Measurements from ENCODE around the gene MZB1.

The MZB1 gene, protein sequence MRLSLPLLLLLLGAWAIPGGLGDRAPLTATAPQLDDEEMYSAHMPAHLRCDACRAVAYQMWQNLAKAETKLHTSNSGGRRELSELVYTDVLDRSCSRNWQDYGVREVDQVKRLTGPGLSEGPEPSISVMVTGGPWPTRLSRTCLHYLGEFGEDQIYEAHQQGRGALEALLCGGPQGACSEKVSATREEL

DNA sequence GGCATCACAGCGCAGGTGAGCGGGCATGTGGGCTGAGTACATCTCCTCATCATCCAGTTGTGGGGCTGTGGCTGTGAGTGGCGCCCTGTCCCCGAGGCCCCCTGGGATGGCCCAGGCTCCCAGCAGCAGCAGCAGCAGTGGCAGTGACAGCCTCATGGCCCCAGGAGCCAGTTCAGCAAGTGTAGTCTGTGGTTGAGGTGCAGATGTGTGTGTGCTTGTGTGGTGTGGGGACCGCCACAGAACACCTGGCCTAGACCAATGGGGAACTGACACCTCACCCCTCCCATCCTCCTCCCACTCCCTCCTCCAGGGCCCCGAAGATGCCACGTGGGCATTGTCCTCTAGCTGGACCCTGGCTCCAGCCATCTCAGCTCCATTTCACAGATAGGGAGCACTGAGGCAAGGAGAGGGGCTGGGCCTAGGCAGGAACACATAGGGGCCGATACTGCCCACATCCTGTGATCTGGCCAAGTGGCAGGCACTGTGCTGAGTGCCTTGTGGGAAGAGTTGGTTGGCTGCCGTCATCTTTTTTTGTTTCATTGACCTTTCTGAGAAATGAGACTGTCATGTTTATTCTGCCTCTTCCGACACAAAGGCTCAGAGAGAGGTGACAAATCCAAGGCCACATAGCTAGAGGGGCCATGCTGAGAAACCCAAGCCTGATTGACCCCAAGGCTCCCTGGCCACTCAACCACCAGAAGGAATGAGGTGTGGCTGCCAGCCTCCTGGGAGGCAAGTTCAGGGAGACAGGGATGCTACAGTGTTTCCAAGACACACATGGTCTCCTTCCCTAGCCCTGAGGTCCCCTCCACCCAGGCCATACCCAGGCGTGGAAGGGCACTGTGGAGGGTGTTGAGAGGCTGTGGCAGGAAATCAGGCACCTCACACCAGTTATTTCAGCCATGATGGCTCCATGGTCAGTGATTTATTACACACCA lies at the start of gene MZB1:
Gene MZB1, minus strand, starts transcription at position 213 of the 938 bp plus-strand sequence. Its CDS starts 57 bp downstream, at position 156.
- no peak for DNase-seq (ENCODE audit: low spot score)

DNA sequence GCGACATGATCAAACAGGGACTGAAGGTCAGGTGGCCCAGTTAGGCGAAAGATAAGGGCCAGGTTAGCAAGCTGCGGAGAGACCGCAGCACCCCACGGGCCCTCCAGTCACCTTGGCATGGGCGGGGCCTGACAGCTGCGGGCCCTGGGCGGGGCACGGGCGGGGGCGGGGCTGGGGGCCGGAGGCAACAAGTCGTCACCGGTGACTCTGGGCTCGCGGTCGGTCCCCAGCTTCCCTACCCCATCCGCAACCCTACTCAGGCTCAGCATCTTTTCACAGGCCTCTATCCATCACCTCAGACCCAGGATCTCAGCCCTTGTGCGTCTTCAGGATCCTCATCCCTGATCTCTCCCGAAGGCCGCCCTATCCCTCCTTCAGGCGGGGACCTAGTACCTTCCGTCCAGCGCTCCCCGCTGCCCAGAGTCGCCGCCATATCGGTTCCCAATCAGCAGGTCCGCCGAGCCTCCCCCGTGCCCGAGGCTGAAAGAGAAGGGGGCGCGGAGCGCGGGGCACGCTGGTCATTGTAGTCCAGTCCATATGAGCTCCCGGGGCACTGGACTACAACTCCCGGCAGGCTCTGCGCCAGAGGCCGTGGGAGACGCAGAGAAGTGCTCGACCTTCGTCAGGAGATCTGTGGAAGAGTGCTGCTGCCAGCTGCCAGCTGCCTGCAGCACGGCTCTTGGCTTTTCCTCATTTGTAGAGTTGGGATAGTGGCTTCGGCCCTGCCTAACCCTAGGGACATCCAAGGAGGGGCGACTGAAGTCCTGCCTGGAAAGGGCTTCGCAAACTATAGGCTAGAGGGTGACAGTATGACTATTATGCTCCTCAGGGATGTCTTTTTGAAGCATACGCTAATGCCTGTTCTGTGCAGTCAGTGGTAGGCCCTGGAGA lies 49.5 kb upstream of the MZB1 start, which contains the start of gene DNAJC18:
Gene DNAJC18, minus strand, starts transcription at position 513 of the 891 bp plus-strand sequence. Its CDS starts 80 bp downstream, at position 433.
- DNase-seq (ENCODE audit: low spot score) = peak; percentile 90

DNA sequence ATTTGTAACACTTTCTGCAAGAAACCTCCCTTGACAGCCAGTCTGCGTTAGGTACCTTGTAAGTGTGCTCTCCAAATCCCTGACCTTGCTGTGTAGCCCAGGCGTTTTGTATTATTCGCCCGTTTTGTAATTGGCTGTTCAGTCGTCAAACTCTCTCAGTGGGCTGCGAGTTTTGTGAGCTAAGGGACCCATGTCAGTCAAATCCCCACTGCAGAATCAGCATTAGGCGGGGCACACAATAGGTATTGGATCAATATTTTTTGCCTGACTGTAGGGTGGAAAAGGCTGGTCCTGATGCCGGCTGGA lies 48.9 kb upstream of the MZB1 start:
- no peak for DNase-seq (ENCODE audit: low spot score)

DNA sequence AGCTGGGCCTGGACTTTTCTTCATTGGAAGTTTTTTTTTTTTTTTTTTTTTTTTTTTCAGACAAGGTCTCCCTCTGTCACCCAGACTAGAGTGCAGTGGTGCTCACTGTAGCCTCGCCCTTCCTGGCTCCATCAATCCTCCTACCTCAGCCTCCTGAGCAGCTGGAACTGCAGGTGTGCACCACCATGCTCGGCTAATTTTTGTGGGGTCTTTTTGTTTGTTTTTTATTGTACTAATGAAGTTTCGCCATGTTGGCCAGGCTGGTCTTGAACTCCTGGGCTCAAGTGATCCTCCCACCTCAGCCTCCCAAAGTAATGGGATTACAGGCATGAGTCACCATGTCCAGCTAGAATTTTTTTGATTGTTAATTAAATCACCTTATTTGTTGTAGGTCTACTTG lies 46.0 kb upstream of the MZB1 start:
- no peak for DNase-seq (ENCODE audit: low spot score)

DNA sequence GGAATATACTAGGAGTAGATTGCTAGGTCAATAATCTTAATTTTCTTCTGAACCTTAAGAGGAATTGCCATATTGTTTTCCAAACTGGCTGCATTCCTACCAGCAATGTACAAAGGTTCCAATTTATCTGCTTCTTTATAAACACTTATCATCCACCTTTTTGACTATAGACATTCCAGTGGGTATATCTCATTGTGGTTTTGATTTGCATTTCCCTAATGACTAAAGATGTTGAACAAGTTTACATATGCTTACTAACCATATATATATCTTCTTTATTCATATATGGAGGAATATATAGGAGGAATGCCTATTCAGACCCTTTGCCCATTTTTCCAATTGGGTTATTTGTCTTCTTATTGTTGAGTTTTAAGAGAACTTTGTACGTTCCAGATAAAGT lies 42.0 kb upstream of the MZB1 start:
- no peak for DNase-seq (ENCODE audit: low spot score)

DNA sequence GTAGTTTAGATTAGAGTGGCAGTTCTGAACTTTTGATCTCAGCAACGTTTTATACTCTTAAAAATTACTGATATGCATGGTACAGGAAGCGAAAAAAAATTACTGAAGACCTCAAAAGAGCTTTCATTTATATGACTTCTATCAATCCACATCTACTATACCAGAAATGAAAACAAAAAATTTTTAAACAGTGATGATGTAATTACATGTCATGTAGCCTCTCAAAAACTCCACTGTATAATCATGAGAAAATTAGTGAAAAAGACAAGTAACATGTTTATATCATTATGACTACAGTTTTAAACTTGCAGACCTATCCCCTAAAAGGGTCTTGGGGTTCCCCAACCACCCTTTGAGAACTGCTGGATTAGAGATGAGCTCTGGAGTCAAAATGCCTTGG lies 40.3 kb upstream of the MZB1 start:
- no peak for DNase-seq (ENCODE audit: low spot score)

DNA sequence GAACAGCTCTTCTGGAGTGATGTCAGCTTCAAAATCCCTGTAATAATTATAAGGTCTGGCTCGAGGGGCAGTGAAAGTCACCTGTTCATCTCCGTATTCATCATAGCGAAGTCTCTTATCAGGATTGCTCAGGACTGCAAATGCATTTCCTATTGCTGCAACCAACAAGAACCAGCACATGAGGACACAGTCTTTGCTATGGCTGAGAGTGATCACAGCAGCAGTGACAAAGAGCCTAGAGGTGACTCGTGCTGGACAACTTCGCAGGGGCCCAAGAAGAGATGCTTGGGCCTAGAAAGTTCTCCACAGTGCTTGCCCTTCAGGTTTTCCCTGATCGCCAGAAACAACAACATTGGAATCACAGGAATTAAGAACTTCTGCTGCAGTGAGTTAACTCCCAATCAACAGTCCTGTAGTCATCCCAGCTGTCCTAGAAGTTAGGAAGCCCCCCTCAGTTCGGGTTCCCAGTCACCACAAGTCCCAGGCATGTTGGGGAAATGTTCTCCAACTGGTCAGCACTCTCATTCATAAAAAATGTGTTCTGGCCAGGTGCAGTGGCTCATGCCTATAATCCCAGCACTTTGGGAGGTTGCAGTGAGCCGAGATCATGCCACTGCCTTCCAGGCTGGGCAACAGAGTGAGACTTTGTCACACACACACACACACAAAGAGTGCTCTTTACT lies 36.6 kb upstream of the MZB1 start:
- DNase-seq (ENCODE audit: low spot score) = no peak

DNA sequence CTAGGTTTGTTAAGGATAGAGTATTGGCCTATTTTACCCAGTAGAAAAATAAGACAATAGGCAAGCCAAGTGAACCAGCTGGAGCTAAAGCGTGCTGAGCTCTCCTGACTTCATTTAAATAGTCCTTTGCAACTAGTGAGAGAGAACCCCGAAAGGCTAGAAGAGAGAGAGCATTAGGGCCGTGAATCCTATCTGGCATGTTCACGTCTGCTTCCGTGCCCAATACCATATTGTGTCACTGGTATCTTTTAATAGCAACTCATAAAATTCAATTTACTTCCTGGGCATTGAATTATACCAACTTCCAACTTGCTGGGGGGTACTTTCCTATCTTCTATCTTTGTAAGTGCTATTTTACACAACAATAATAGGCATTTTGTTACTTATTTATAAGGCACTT lies 35.8 kb upstream of the MZB1 start:
- DNase-seq (ENCODE audit: low spot score) = no peak

DNA sequence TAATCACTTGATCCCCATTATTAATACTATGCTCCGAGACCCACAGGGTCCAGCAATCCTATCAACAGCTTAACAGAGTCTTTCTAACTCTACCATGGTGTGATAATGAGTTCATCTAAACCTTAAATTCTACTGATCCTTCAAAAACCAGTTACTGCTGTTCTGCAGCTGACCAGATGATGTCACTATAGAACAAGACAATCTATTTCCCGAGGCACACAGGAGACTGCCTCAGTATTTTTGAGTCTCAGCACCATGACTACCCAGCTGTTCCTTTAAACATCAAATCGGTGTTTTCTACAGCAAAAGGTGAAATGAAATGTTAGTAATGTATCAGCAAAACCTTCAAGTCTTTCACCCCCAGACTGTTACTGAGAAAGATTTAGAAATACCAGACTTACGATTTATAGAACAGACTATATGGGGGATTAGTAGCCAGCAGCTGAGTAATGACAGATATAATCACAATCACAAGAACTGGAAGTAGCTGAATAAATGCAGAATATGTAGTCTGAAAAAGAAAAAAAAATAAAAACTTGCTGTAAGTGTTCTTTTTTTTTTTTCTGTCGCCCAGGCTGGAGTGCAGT lies 32.7 kb upstream of the MZB1 start:
- peak; percentile 84 for DNase-seq (ENCODE audit: low spot score)

DNA sequence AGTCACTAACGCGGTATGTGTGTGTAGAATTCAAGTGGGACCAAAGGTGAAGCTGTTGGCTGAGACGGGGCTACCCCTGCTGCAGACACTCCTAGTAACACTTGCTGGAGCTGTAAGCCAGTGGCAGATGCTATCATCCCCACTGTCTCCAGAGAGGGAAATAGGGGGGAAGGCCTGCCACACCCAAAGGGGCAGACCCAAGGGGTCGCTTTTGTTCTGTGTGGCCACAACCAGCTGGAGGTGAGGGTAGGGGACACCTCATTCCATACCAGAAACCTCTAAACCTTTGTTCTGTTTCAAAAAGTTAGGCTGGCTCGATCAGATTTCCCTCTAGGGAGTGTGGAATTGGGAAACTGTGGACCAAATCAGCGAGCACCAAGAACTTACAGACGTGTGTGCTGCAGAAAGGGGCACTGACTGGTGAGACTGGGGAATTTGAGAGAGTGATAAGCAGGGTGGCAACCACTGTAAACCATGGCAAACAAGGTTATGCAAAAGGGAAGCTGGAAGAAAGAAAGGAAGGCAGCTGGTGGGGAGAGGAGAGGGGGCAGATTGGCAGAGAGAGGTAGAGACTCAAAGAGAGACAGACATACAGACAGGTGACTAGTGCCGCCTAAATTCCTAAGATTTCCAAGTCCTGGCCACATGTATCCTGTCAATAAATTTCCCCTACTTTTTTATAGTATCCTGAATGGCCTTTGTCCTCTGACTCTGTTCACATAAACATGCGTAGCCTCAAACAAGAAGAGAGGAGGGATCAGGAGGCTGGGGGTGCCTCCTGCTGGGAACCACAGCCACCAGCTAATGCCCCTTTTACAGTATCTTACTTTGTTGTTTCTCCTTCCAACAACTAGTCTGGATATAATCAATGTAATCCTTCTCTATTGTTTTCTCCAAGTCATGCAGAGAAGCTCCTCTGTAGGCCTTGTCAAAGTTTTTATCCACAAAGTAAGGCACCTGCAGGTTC lies 29.8 kb upstream of the MZB1 start:
- DNase-seq (ENCODE audit: low spot score) = no peak

DNA sequence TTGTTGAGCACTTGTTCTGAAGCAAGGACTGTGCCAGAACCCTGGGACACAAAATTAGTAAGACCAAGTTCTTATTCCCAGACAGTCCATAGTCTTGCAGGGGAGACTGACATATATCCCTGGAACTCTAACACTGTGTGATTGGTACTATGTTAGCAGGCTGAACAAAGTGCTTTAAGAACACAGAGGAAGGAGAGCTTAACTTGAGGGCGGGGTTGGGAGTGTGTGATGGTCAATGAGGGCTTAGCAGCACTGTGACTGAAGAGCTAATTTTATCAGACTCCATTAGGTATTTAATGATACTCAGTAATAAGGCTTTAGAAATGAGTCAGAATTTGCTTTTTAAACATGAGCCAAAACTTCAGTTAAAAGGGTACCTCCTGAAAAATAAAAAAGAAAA lies 29.1 kb upstream of the MZB1 start:
- no peak for DNase-seq (ENCODE audit: low spot score)

DNA sequence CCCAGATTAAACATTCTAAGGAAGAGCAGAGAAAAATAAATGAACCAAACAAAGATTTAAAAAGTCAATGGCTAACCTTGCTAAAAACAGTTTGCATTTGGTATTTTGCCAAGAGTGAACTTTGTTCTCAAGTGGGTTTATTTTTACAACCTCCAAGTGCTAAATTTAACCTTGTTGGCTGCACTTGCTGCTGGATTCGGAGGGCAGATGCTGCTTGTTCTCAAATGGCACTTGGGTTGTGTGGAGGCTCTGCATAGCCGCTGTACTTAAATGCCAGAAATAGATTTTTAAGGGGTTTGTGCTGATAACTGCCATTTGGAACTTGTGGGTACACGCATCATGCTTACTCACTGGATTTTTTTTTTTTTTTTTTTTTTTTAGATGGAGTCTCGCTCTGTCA lies 27.5 kb upstream of the MZB1 start:
- DNase-seq (ENCODE audit: low spot score) = no peak

DNA sequence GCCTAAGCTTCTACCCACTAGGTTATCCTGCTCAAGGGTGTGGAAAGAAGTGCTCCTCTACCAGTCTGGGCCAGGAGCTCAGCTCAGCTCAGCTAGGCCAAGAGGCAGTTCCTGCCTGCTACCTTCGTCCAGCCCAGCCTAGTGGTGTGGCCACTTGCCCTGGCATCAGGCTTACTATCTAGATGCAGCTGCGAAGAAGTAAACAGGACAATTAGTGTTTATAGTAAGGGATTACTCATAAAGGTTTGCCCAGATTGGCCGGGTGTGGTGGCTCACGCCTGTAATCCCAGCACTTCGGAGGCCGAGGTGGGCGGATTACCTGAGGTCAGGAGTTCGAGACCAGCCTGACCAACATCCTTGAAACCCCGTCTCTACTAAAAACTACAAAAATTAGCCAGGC lies 26.9 kb upstream of the MZB1 start:
- no peak for DNase-seq (ENCODE audit: low spot score)

DNA sequence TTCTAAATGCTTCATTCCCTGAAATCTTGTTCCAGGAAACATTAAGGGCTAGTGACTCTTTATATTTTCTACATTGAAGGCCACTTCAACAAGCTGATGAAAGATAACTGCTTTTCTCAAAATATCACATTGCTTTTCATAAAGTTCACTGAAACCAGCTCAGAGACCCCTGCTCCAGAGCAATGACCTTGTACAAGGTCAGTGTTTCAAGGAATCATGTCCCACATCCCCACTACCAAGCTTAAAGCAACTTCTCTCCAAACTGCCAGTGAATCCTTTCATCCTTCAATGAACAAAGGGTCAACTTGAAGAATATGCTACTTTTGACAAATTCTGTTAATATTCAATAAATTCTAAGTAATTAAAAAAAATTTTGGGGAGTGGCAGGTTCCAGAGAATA lies 26.2 kb upstream of the MZB1 start:
- no peak for DNase-seq (ENCODE audit: low spot score)

DNA sequence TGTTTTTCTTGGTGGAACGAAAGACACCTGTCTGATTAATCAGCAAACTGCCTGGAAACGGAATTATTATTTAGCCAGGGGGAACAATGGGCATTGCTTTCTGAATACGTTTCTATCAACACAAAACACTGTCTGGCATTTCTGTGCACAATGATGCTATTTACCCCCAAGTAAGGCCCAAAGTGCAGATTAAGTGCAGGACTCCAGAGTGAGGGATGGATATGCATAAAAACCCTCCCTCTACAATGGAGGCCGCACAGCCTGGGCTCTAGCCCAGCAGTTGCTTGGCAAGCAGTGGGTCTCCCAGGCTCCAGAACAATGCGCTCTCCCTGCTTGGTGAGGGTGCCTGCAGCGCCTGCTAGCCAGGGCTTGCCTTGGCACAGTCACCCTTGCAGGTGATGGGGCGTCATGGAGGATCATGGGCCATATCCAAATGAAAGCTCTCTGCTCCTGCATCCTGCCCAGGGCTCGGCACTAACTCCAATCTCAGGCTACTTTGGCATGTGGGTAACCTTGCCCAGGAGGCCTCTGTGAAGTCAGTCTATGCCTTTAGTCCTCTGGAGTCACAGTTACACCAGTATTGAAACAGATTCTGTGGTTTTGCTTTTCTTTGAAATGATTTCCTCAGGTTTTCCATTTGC lies 25.6 kb upstream of the MZB1 start:
- no peak for DNase-seq (ENCODE audit: low spot score)

DNA sequence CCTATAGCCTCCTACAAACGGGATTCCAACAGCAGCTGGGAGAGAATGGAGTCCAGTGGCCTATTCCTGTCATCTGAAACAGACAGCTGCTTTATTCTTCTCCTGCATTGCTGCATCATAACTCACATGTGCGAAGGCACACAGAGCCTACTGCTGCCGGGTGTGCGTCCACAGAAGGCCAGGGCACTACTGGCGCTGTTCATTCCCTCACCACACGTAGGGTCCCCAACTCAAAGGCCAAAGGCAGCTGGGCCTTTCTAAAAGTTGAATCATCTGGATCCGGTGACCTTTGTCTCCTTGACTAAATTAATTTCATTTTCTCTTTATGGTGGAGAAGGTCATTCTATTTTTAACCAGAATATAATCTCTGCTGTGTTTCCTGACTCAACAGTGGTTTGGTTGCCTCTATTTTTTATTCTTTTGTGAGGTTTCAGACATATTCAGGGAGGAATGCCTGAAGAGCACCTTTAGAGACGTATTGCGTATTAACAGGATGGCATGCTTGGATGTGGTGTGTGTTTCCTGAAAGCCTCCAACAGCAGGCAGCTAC lies 24.9 kb upstream of the MZB1 start:
- DNase-seq (ENCODE audit: low spot score) = no peak

DNA sequence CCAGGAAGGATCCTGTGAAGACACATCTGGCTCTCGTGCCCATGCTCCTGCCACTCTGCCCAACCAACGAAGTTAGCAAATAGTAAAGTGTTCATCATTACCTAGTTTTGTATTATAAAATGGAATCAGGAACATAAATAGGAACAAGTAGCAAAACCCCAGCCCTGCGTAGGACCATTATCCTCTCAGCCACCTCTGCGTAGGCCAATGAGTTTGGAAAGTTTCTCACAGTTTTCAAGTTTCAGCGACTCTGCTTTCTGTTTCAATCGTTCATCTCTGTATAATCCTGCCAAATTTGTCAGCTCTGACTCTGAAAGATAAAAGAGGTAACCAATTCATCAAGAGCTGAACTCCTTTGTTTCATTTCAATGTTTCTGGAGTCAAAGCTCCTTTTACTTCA lies 24.2 kb upstream of the MZB1 start:
- DNase-seq (ENCODE audit: low spot score) = no peak

DNA sequence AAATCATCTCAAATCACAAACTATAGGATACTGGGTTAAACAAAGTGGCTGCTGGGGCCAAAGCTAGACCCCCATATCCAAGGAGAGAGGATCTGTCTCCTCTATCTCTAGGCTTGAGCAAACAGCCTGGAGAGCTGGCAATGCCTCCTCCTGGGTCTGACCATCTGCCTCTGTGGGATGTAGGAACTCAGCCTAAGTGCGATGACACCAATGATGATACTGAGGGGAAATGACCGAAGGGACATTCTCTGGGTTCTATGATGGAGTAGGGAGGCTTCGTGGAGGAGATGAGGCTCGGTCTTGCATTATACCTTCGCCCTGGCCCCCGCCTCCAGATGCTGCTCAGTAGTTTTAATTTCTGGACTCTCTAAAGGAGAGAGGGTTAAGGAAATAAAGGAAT lies 23.4 kb upstream of the MZB1 start:
- DNase-seq (ENCODE audit: low spot score) = no peak

DNA sequence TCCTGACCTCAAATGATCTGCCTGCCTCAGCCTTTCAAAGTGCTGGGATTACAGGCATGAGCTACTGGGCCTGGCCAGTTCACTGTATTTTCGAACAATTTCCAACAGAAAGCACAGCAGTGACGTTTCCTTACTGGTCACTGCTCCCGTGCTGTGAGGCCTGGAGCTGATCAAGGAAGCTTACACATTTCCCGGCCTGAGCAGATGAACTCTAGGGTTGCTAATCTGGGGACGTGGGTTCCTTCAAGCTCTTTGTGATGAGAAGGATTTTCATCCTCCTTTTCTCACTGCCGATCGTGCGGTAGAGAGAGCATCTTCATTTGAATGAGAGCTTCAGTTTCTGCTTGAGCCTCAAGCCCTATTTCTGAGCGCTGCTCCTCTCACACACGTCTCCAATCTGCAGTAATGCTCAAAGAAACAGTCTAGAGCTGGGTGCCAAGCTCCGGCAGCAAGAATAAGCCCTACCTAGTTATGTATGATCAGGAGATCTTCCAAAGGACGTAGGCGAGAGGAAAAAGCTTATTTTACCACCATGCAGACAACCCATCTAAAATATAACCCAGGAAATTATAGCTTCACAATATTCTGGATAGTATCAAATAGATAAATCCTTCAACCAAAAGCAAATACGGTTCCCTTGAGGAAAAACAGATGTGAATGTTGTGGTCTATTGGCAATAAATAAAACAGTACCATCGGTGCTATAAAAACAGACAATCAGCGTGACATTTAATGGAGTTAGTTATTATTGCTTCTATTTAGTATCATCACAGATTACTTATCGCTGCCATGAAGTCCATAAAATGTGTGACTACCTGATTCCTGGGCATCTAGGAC lies 21.5 kb upstream of the MZB1 start:
- no peak for DNase-seq (ENCODE audit: low spot score)

Data from RKO (cell line).